DOHH2 (cell line): ENCODE results near the gene LMO2.

ENCODE experiments used
- CTCF ChIP-seq: fragments of 200-600 bp; sonication (generic); IDR thresholded peaks from one replicate; pipeline ENCODE4 v1.5.1; 2014; ENCODE audit warnings: antibody characterized with exemption, mild to moderate bottlenecking, low read depth, low read length; ENCODE audit not compliant: poor library complexity, severe bottlenecking
- EZH2phosphoT487 ChIP-seq: fragments of 200-600 bp; sonication (generic); IDR thresholded peaks from 2 replicates; pipeline ENCODE4 v1.6.1; 2017; ENCODE audit warnings: borderline replicate concordance, mild to moderate bottlenecking, antibody characterized with exemption, low read length, moderate library complexity, mixed read lengths

GRCh38 chr11:33893711-33894397 is 2.0 kb upstream of the LMO2 start:
- TF ChIP-seq CTCF, result no peak
- TF ChIP-seq EZH2phosphoT487, result no peak
